ENCODE measurements around the gene CTF1. TPM values are rescaled to one million over a fixed set of nuclear protein-coding genes. Genes with fewer than 3 reads are reported as not detected.

CTF1 gene
- total RNA-seq, 1 donor from 2014 or later, result 3.2 TPM

DNA sequence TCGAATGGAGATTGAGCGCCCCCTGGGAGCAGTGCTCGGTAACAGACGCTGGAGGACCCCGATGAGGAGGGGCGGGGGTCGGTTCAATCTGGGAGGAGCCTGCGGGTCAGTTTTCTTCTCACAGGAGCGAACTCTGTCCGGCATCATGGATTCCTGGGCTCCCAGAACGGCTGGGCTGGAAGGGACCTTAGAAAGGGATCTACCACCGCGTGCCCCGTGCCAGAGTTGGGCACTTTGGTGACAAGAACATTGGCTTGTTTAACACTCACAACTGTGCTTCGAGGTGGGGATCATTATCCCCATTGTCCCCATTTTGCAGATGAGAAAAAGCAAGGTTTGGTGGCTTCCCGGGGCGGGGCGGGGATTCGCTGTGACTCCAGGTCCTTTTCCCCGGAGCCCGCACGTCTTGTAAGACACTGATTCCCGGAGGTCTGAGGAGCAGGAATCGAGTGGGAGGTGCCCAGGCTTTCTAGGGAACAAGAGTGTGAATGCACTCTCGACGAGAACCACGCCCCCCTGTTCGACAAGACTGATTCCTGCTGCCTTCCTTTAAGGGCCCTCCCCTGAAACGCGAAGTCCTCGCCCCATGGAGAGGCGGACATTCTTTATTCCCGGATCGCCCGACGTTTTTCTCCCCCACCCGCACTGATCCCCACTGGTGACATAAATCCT is 25.5 kb downstream of the CTF1 start:
- peak overlapping the region; percentile 63 to 92 for H3K4me3 ChIP-seq
- no peaks in the 10 kb centered on the region for H3K36me3 ChIP-seq
- no peak for DNase-seq (ENCODE audit: extremely low spot score in 2 of 2)
- H3K9me3 ChIP-seq, result no peaks in the 10 kb centered on the region
- H3K27me3 ChIP-seq, result no peaks in the 10 kb centered on the region
- TF ChIP-seq POLR2A (IDR thresholded peaks at IDR 0.05), result no peak
- TF ChIP-seq, protein P1, sequence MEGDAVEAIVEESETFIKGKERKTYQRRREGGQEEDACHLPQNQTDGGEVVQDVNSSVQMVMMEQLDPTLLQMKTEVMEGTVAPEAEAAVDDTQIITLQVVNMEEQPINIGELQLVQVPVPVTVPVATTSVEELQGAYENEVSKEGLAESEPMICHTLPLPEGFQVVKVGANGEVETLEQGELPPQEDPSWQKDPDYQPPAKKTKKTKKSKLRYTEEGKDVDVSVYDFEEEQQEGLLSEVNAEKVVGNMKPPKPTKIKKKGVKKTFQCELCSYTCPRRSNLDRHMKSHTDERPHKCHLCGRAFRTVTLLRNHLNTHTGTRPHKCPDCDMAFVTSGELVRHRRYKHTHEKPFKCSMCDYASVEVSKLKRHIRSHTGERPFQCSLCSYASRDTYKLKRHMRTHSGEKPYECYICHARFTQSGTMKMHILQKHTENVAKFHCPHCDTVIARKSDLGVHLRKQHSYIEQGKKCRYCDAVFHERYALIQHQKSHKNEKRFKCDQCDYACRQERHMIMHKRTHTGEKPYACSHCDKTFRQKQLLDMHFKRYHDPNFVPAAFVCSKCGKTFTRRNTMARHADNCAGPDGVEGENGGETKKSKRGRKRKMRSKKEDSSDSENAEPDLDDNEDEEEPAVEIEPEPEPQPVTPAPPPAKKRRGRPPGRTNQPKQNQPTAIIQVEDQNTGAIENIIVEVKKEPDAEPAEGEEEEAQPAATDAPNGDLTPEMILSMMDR (IDR thresholded peaks at IDR 0.05), result peak; percentile 55 to 89 (median 88)
- peaks cover 30% of the 10 kb centered on the region for H3K4me1 ChIP-seq
- H3K27ac ChIP-seq, result peak overlapping the region; percentile 98
- intact Hi-C loops (cut with DNase I), result loop anchor here (5.0 kb wide), 1 partner anchor 80 kb away; no protein-coding TSS in a partner anchor

DNA sequence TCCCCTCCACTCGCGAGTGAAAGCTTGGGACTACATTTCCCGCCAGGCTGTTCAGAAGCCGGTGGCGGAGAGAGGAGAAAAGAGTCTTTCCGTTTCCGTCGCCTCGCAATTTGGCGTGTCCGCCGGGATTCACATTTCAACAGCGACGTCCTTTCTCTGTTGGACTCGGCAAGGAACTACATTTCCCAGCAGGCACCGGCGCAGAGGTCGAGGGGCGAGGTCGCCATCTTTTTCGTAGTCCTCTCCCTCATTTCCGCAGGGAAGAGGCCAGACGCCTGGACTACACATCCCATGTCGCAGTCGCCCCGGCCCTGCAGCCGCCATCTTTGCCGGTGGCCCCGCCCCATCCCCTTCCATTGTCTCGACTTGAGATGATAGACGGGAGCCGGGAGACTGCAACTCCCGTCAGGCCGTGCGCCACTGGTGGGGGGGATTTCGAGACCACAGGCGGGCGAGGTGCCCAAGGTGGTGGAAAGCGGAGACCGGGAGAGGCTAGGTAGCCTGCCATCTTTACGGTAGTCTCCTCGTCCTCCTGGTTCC is 26.1 kb downstream of the CTF1 start:
- no peaks in the 10 kb centered on the region for H3K27me3 ChIP-seq
- peaks cover 35% of the 10 kb centered on the region for H3K4me1 ChIP-seq
- peak overlapping the region; percentile 82 to 92 for H3K4me3 ChIP-seq
- DNase-seq (ENCODE audit: extremely low spot score in 2 of 2), result peak; percentile 100
- intact Hi-C loops (cut with DNase I), result loop anchor here (5.0 kb wide), 1 partner anchor 80 kb away; no protein-coding TSS in a partner anchor
- no peaks in the 10 kb centered on the region for H3K9me3 ChIP-seq
- peak overlapping the region; percentile 98 for H3K27ac ChIP-seq
- TF ChIP-seq POLR2AphosphoS5 (IDR thresholded peaks at IDR 0.05; ENCODE audit: insufficient read depth in 1 of 2, low read depth in 1 of 2) (peak; percentile 90 to 96), POLR2A (IDR thresholded peaks at IDR 0.05) (no peak)
- no peaks in the 10 kb centered on the region for H3K36me3 ChIP-seq

DNA sequence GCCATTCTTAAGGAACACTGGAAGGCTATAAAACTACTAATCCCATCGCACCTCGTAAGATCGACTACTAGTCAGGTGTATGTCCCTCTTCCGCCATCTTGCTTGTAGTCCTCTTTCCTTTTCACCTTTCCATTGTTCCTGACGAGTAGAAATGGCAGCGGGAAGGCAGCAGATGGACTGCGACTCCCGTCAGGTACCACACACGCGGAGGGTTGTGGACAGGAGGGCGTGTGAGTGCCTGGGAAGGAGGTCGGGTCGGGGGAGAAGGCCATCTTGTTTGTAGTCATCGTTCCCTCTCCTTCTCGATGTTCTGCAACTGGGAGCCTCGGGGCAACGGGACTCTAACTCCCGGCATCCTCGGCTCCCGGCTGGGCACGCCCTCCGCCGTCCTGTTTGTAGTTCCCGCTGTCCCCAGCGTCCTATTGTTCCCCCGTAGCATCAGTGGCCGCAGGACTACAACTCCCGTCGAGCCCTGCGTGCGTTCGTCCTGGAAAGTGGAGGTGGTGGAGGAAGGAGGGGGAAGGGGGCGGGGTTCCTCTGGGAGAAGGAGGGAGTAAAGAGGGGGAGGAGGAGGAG is 26.6 kb downstream of the CTF1 start:
- H3K36me3 ChIP-seq, result no peaks in the 10 kb centered on the region
- peak overlapping the region; percentile 82 to 92 for H3K4me3 ChIP-seq
- intact Hi-C loops (cut with DNase I), result loop anchor here (5.0 kb wide), 1 partner anchor 81 kb away; no protein-coding TSS in a partner anchor
- no peaks in the 10 kb centered on the region for H3K27me3 ChIP-seq
- TF ChIP-seq POLR2AphosphoS5 (IDR thresholded peaks at IDR 0.05; ENCODE audit: insufficient read depth in 1 of 2, low read depth in 1 of 2), result peak; percentile 78 to 86
- TF ChIP-seq, protein P1 (IDR thresholded peaks at IDR 0.05), result no peak
- peak overlapping the region; percentile 98 for H3K27ac ChIP-seq
- peaks cover 38% of the 10 kb centered on the region for H3K4me1 ChIP-seq
- DNase-seq (ENCODE audit: extremely low spot score in 2 of 2), result peak; percentile 100
- no peaks in the 10 kb centered on the region for H3K9me3 ChIP-seq

DNA sequence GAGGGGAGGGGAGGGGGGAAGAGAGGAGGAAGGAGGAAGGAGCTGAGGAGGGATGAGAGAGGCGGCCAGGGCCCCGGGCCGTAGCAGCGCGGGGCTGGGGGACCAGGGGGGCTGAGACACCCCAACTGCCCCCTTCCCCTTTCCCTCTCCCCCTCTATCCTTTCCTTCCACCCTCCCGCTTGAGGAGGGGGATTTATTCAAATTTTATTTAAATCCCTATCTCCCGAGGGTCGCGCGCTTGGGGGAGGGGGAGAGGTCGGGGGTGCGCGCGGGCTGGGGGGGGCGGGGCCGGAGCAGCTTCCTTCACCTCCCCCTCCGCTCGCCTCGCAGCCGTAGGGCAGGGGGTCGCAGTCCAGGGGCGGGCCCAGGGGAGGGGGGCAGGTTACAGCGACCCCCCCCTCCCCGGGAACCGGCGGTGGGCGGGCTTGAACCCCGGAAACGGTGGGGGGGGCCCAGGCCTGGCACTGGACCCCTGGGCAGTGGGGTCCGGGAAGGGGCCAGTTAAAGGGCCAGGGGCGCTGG is 27.2 kb downstream of the CTF1 start, which contains the start of gene FBXL19:
FBXL19 (plus strand) TSS at position 19 of the 522 bp plus-strand sequence. CDS start 2,183 bp downstream, outside the sequence.
- Histone ChIP-seq H3K4me1 (peaks cover 38% of the 10 kb centered on the region), H3K4me3 (peak within 1 kb of the TSS; percentile 82 to 92), H3K27me3 (no peaks in the 10 kb centered on the region), H3K36me3 (no peaks in the 10 kb centered on the region), H3K27ac (peak within 1 kb of the TSS; percentile 98), H3K9me3 (no peaks in the 10 kb centered on the region)
- intact Hi-C loops (cut with DNase I), result loop anchor here (5.0 kb wide), 1 partner anchor 81 kb away; no protein-coding TSS in a partner anchor
- no peak for DNase-seq (ENCODE audit: extremely low spot score in 2 of 2)
- peak in 1 of 2 donors; percentile 31 for TF ChIP-seq POLR2A (IDR thresholded peaks at IDR 0.05)
- TF ChIP-seq, protein P1 (IDR thresholded peaks at IDR 0.05), result no peak

DNA sequence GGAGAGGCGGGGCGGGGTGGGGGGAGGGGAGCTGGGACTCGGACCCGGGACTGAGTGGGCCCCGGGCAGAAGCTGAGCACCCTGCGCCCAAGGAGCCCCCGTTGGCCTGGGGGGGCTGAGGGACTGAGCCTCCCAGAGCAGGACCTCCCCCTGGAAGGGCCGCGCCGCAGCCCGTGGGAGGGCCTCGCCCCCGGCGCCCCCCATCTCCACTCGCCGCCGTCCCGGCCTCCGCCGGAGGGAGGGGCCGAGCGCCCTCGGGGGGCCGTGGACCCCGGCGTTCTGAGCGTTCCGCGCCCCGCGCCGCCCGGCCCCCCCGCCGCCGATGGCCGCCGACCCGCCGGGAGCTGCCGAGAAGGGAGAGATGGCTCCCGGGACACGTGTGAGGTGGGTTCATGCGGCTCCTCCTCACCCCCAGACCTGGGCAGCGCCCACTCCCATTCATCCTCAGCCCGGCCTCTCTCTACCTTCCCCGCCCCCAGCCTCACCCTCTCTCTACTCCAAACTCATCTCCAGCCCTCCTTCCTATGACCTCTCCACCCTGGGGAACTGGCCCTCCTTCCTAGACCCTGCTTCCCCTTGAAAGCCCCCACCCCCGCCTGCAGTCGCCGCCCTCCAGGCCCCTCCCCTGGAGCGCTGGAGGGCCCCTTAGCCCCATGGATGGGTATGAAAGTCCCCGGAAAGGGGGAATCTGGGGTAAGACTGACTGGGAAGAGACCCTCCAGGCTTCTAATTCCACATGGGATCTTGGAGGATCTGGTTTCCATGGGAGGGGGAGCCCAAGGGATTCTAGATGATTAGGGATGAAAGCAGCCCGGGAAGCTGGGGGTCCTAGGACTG is 27.9 kb downstream of the CTF1 start:
- H3K4me1 ChIP-seq, result peaks cover 38% of the 10 kb centered on the region
- DNase-seq (ENCODE audit: extremely low spot score in 2 of 2), result no peak
- no peaks in the 10 kb centered on the region for H3K36me3 ChIP-seq
- intact Hi-C loops (cut with DNase I), result loop anchor here (5.0 kb wide), 1 partner anchor 82 kb away; no protein-coding TSS in a partner anchor
- H3K27me3 ChIP-seq, result no peaks in the 10 kb centered on the region
- H3K4me3 ChIP-seq, result peak overlapping the region; percentile 82 to 92
- peak overlapping the region; percentile 98 for H3K27ac ChIP-seq
- TF ChIP-seq, protein P1 (IDR thresholded peaks at IDR 0.05), result no peak
- TF ChIP-seq POLR2A (IDR thresholded peaks at IDR 0.05) (no peak), POLR2AphosphoS5 (IDR thresholded peaks at IDR 0.05; ENCODE audit: insufficient read depth in 1 of 2, low read depth in 1 of 2) (no peak)
- no peaks in the 10 kb centered on the region for H3K9me3 ChIP-seq
